Measurements from ENCODE around the gene JAKMIP2. TPM values are rescaled to one million over a fixed set of nuclear protein-coding genes. Genes with fewer than 3 reads are reported as not detected.
"Not testable (repeated sequence)": the region's sequence is repeated elsewhere in the genome, so short reads cannot be mapped to it uniquely, and the experiment has no call there.

The JAKMIP2 gene
- 0.58 and 1.2 TPM in 2 replicates for total RNA-seq (2014; rRNA removed; shearing (Covaris generic))
- polyA plus RNA-seq (2015; cell fraction: cytosol; rRNA removed): 0.69 and 1.4 TPM in 2 replicates
- 0.31 and 0.32 TPM in 2 replicates for polyA plus RNA-seq (2015; cell fraction: nucleus; rRNA removed)

GRCh38 chr5:147782110-147783028 lies at the start of gene JAKMIP2:
Gene JAKMIP2 (minus strand): TSS chr5:147782728. CDS start chr5:147671806, 110,922 bp downstream.
- peak; percentile 77 for DNase-seq (ENCODE audit: low read depth)

- no peak for DNase-seq (ENCODE audit: low read depth)
Observed at GRCh38 chr5:147831465-147831864, 48.9 kb upstream of the JAKMIP2 start, which contains the start of gene SPINK1. Gene SPINK1 (minus strand): TSS chr5:147831671. CDS start chr5:147831577, 94 bp downstream.

- DNase-seq (ENCODE audit: low read depth): no peak
Observed at GRCh38 chr5:147830035-147830434, 47.5 kb upstream of the JAKMIP2 start.

GRCh38 chr5:147827017-147827416 lies 44.5 kb upstream of the JAKMIP2 start:
- not testable (repeated sequence) for DNase-seq (ENCODE audit: low read depth)

GRCh38 chr5:147826361-147826760 lies 43.8 kb upstream of the JAKMIP2 start:
- DNase-seq (ENCODE audit: low read depth): no peak

GRCh38 chr5:147822686-147823491 lies 40.4 kb upstream of the JAKMIP2 start:
- DNase-seq (ENCODE audit: low read depth): peak; percentile 40

GRCh38 chr5:147822222-147822621 lies 39.7 kb upstream of the JAKMIP2 start:
- not testable (repeated sequence) for DNase-seq (ENCODE audit: low read depth)

- no peak for DNase-seq (ENCODE audit: low read depth)
Observed at GRCh38 chr5:147821766-147822165, 39.2 kb upstream of the JAKMIP2 start.

GRCh38 chr5:147819261-147819770 lies 36.8 kb upstream of the JAKMIP2 start:
- no peak for DNase-seq (ENCODE audit: low read depth)

- no peak for DNase-seq (ENCODE audit: low read depth)
Observed at GRCh38 chr5:147818290-147818689, 35.8 kb upstream of the JAKMIP2 start.

GRCh38 chr5:147813696-147814095 lies 31.2 kb upstream of the JAKMIP2 start:
- DNase-seq (ENCODE audit: low read depth): no peak

GRCh38 chr5:147809830-147810666 lies 27.5 kb upstream of the JAKMIP2 start:
- peak; percentile 17 for DNase-seq (ENCODE audit: low read depth)

GRCh38 chr5:147805030-147805454 lies 22.5 kb upstream of the JAKMIP2 start:
- DNase-seq (ENCODE audit: low read depth): no peak

GRCh38 chr5:147804334-147804733 lies 21.8 kb upstream of the JAKMIP2 start:
- DNase-seq (ENCODE audit: low read depth): no peak

- DNase-seq (ENCODE audit: low read depth): no peak
Observed at GRCh38 chr5:147803926-147804325, 21.4 kb upstream of the JAKMIP2 start.

- not testable (repeated sequence) for DNase-seq (ENCODE audit: low read depth)
Observed at GRCh38 chr5:147803161-147803560, 20.6 kb upstream of the JAKMIP2 start.

GRCh38 chr5:147801461-147801860 lies 18.9 kb upstream of the JAKMIP2 start:
- DNase-seq (ENCODE audit: low read depth): no peak

- no peak for DNase-seq (ENCODE audit: low read depth)
Observed at GRCh38 chr5:147800491-147800890, 18.0 kb upstream of the JAKMIP2 start.

GRCh38 chr5:147796556-147797308 lies 14.2 kb upstream of the JAKMIP2 start:
- DNase-seq (ENCODE audit: low read depth): no peak

- no peak for DNase-seq (ENCODE audit: low read depth)
Observed at GRCh38 chr5:147791181-147791580, 8.7 kb upstream of the JAKMIP2 start.

All from HT1080 (cell line).